HG03045 (cell line): ENCODE data around the gene ANKLE2.
"Not testable (repeated sequence)": the region's sequence is repeated elsewhere in the genome, so short reads cannot be mapped to it uniquely, and the experiment has no call there.

Source experiments
- ATAC-seq: cut with Tn5 transposase; IDR thresholded peaks from one replicate; pipeline ENCODE4 v1.9.1; 2021; ENCODE audit warnings: mild to moderate bottlenecking, moderate library complexity; ENCODE audit not compliant: unreplicated experiment

Gene ANKLE2

DNA sequence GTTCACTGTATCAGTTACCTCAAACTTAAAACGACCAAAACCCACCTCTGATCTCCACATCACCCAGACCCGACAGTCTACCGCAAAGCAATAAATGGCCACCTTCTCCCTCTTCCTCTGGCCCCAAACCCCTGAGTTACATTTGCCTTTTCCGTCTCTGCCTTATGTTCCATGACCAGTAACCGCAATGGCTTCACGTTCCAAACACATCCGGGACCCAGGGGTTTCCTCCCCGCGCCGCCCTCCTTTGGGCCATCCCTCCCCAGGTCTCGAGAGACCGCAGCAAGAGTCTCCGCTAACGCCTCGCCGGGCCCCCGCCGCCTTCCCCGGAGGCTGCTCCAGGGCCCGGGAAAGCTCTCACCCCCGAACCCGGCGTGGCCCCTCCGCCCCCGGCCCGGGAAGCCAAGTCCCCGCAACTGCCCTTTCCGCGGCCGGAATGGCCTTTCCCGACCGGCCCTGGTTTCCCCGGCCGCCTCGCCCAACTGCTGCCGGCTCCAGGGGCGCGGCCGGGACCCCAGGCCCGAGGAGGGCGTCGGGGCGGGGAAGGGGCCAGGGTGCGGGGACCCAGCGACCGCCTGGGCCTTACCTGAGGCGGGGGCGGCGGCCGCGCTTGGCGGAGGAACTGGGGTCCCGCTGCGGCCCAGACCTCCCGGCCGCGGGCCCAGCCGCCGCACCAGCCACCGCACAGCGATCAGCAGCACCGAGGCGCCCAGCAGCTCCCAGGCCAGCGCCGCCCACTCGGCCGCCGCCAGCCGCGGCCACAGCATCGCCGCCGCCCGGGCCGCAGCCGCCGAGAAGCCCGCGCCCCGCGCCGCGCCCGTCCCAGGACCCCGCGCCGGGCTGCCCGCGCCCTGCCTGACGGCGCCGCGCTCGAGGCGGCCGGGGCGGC, at the start of gene ANKLE2:
ANKLE2 (minus strand) TSS at position 801 of the 889 bp plus-strand sequence; CDS start at position 767, 34 bp downstream.
- peak; percentile 31 for ATAC-seq

- ATAC-seq = not testable (repeated sequence)
Observed at GRCh38 chr12:132809391-132809790, 47.8 kb upstream of the ANKLE2 start.

GRCh38 chr12:132807295-132808092, 45.9 kb upstream of the ANKLE2 start:
- ATAC-seq = no peak

DNA sequence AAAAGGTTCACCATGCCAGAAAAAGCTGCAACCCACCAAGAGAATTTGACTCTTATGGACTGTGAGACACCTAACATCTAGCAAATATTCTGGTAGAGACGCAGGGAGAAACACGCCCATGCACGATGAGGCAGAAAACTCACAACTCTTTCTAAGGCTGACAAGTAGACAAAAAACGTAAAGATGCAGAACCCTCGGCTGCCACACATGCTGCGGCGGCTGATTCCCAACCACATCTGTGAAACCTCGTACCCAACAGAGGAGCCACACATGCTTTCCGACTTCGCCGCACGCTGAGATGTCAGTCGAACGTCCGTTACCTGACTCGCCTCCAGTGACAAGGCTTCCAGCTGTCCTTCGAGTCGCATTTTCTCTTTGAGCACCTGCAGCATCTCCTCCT, 45.2 kb upstream of the ANKLE2 start:
- no peak for ATAC-seq

GRCh38 chr12:132804426-132804861, 42.8 kb upstream of the ANKLE2 start:
- no peak for ATAC-seq

GRCh38 chr12:132803888-132804287, 42.3 kb upstream of the ANKLE2 start:
- no peak for ATAC-seq

GRCh38 chr12:132803125-132803524, 41.5 kb upstream of the ANKLE2 start:
- ATAC-seq = no peak

DNA sequence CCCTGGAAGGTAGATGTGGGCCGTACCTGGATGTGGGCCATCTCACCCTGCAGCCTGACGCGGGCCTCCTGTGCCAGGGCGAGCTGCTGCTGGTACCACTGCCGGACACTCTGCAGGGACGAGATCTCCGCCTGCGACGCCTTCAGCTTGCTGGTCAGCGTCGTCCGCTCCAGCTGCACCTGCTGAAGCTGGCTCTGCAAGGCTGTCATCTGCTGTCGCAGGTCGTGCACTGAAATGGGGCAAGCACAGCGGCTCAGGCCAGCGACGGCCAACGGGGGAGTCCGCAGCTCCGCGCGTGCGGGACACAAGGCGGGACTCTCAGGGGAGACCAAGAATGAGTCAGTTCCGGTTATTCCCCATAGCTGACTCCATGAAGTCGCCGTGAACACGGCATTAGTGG, 40.1 kb upstream of the ANKLE2 start:
- no peak for ATAC-seq

DNA sequence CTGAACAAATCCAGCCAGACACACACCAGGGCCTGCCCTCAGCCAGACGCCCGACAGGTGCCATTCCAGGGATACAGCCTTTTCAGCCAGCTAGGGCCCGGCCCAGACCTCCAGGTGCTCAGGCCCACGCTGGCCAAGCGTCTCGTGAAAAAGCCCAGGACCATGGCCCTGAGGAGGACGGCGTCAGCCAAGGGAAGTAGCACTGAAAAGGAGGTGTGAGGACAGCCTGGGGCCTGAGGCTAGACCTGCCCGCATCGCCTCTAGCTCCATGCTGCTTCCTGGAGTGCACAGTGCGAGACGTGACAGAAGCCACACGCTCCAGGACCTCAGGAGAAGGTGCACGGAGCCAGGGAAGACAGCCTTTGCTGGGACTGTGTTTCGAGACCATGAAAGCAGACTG, 37.2 kb upstream of the ANKLE2 start:
- ATAC-seq = no peak

- ATAC-seq = no peak
Observed at GRCh38 chr12:132797820-132798570, 36.4 kb upstream of the ANKLE2 start.

DNA sequence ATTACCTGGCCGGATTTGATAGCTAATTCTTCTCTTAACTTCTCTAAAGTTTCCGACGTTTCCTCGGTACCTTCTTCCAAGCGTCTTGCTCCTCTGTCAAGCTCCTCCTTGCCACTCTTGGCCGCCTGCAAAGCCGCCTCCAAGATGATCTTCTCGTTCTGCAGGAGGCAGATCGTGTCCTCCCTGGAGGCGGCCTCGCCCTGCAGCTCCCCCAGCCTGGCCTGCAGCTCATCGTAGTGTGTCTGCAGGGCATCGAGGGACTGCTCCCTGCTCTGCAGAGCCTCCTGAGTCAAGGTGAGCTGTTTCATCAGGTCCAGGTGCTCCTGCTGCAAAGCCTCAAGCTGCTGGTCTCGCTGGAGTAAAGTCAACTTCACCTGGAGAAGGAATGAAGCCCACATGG, 34.2 kb upstream of the ANKLE2 start:
- ATAC-seq = no peak

- ATAC-seq = not testable (repeated sequence)
Observed at GRCh38 chr12:132791940-132792339, 30.3 kb upstream of the ANKLE2 start.

GRCh38 chr12:132789099-132789471, 27.5 kb upstream of the ANKLE2 start:
- ATAC-seq = no peak

DNA sequence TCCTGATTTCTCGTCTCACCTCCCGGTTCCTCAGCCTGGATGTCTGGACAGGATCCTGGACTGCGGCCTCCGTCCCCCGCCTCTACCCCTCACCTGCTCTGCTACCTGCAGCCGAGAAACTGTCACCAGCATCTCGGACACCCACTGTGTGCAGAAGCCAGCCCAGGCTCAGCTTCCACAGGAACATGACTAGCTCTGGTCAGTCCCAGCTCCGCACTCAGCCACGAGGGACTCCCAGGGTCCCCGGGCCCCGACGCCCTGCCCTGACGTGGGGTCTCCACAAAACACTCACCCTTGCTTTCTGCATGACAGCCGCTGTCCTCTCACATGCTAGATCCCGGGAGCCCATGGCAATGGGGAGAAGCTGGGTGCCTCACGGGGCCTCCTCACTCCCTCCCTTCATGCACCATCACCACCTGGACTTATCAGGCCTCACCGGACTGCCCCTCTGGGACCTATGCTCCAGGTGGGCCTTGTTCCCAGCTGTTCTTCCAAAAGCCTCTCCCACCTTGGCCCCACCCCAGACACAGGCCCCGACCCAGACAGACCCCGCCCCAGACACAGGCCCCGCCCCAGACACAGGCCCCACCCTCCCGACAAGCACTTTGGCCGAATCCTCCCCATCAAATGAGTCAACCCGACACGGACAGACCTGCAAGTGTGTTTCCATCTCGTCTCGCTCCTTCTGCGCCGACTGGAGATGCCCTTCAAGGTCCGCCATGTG, 26.9 kb upstream of the ANKLE2 start:
- ATAC-seq = no peak

DNA sequence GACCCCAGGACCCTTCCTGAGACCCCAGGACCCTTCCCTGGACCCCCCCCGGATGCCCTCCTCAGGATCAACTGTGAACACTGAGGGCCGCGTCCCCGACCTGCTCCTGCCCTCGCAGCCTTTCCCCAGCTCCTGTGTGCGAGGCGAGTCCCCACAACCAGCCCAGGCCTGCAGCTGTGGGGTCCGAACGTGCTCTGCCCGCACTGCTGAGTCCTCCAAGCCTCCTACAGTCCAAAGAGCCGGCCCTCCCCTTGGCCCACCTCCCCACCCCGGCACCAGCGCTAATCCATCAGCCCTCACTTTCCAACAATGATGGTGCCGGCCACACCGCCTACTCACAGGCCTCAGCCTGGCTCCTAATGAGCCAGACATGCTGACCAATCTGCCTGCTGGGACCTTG, 26.2 kb upstream of the ANKLE2 start:
- ATAC-seq = no peak

DNA sequence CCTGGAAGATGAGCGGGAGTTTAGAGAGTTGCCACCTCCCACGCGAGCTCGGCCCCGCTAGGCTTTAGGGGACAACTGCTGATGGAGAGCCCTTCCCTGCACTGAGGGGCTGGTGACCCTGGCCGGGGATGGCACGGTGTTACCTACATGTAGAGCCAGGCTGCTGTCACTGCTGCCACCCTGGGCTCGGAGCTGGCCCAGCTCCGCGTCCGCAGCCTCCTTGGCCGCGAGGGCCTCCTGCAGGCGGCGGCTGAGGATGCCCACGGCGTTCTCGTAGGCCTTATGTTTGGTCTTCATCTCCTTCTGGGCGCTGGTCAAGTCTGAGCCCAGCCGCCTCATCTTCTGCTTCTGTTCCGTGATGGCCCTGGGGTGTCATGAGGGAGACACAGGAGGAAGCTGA, 24.6 kb upstream of the ANKLE2 start:
- ATAC-seq = no peak

- no peak for ATAC-seq
Observed at GRCh38 chr12:132784580-132784979, 22.9 kb upstream of the ANKLE2 start.

DNA sequence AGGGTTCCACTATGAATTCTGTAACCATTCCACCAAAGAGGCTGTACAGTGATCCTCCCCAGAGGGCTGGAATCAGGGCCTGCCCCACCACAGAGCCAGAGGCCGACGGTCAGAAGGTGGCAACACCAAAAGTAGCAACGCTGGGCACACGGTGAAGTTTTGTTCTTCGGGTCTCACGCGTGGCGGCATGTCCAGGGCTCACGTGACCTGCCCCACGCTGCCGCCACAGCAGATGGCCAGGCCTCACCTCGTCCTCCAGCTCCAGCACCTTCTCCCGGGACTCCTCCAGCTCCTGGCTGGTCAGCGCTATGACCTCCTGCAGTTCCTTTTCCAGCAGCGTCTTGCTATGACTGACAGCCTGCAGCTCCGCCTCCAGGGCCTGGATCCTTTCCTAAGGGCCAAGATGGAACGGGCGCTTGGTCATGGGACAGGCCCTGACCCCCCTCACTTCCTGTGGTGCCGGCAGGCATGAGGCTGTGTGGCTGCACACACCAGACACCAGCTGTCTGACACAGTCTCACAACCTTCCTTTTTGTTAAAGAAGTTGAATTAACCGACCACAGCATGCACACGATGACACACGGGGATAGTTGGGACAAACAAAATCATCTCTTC, 22.4 kb upstream of the ANKLE2 start:
- ATAC-seq = no peak

DNA sequence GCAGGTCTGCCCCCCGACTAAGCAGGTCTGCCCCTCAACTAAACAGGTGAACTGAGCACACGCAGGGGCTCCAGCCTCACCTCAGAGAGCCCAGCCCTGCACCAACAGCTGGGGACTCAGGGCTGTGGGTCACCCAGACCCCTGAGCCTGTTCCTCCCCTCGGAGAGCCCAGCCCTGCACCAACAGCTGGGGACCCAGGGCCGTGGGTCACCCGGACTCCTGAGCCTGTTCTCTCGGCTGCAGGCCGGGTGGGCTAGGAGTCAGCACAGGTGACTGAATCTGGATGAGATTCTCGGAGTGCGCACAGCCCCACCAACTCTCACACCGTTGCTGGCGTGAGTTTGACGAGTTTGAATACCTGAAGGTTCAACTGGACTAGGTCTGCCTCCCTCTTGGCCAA, 20.3 kb upstream of the ANKLE2 start:
- ATAC-seq = no peak

- no peak for ATAC-seq
Observed at GRCh38 chr12:132779781-132780353, 18.2 kb upstream of the ANKLE2 start.
